HepG2 (cell line): ENCODE data around the gene GPR107. TPM values are rescaled to one million over a fixed set of nuclear protein-coding genes. Genes with fewer than 3 reads are reported as not detected.

ENCODE experiments used
- BRF2 ChIP-seq: sonication (generic); formaldehyde crosslinking; IDR thresholded peaks from 2 replicates; pipeline ENCODE4 v1.8.1; 2022; ENCODE audit warnings: mild to moderate bottlenecking, missing genetic modification reagents
- HNRNPLL ChIP-seq: fragments of 200-400 bp; formaldehyde crosslinking; IDR thresholded peaks from 2 replicates; pipeline ENCODE4 v1.6.1; 2017; ENCODE audit warnings: mild to moderate bottlenecking, low read depth, low read length; ENCODE audit not compliant: poor library complexity, severe bottlenecking
- NRL ChIP-seq: sonication (generic); formaldehyde crosslinking; IDR thresholded peaks from 2 replicates; pipeline ENCODE4 v1.5.0; 2020; ENCODE audit warnings: missing genetic modification reagents, mild to moderate bottlenecking, moderate library complexity, borderline replicate concordance
- PATZ1 ChIP-seq: sonication (generic); formaldehyde crosslinking; IDR thresholded peaks from 2 replicates; pipeline ENCODE4 v1.4.0; 2020; ENCODE audit warnings: missing genetic modification reagents
- SOX13 ChIP-seq, 3 experiments: fragments of 450-650 bp in 1 of 3; sonication (generic) in 1 of 3; formaldehyde crosslinking in 1 of 3; IDR thresholded peaks in 2 of 3; conservative IDR thresholded peaks in 1 of 3; 2 replicates each; pipeline versions ENCODE4 v1.5.0 to v1.6.1; 2016 to 2020; ENCODE audit warnings: antibody characterized with exemption in 1 of 3, mild to moderate bottlenecking in 1 of 3, missing compliant biosample characterization in 1 of 3, missing genetic modification reagents in 1 of 3, moderate library complexity in 1 of 3
- ZBTB49 ChIP-seq: sonication (generic); formaldehyde crosslinking; IDR thresholded peaks from 2 replicates; pipeline ENCODE4 v1.4.0; 2020; ENCODE audit warnings: missing genetic modification reagents, borderline replicate concordance
- ZNF496 ChIP-seq: sonication (generic); formaldehyde crosslinking; IDR thresholded peaks from 2 replicates; pipeline ENCODE4 v1.8.1; 2023; ENCODE audit warnings: mild to moderate bottlenecking, moderate library complexity, missing genetic modification reagents; ENCODE audit not compliant: insufficient replicate concordance
- ZNF703 ChIP-seq: sonication (generic); formaldehyde crosslinking; IDR thresholded peaks from 2 replicates; pipeline ENCODE4 v1.5.1; 2020; ENCODE audit warnings: missing genetic modification reagents, mild to moderate bottlenecking, moderate library complexity, borderline replicate concordance
- ZNF775 ChIP-seq: sonication (generic); formaldehyde crosslinking; IDR thresholded peaks from 2 replicates; pipeline ENCODE4 v1.4.0; 2020; ENCODE audit warnings: missing genetic modification reagents, mild to moderate bottlenecking, moderate library complexity, borderline replicate concordance
- polyA plus RNA-seq, 8 experiments: library from polyadenylated mRNA; depleted of rRNA in 3 of 8; stranded (reverse) in 7 of 8; unstranded in 1 of 8; fragments of >200 nt; fragmentation: Illumina TruSeq in 4 of 8; extraction: Trizol in 4 of 8; gene quantifications; 2 replicates each; pipeline versions ENCODE4 v1.2.1 to v1.2.3, GENCODE V29; 2011 to 2016; ENCODE audit warnings: low read depth in 4 of 8, missing spikeins in 1 of 8, mixed read lengths in 1 of 8; ENCODE audit not compliant: insufficient read depth in 1 of 8
- total RNA-seq, 5 experiments: library from RNA; depleted of rRNA; stranded (reverse); fragments of >200 nt; fragmentation: Illumina TruSeq; extraction: Trizol; gene quantifications; 2 replicates each; pipeline ENCODE4 v1.2.3, GENCODE V29; 2016; ENCODE audit warnings: low read depth in 1 of 5
- TF ChIP-seq, protein P1 (sequence below): sonication (generic); formaldehyde crosslinking; IDR thresholded peaks from 2 replicates; pipeline ENCODE4 v1.5.1; 2020; ENCODE audit warnings: missing genetic modification reagents, mild to moderate bottlenecking, borderline replicate concordance
- TF ChIP-seq, protein P2 (sequence below): sonication (generic); formaldehyde crosslinking; IDR thresholded peaks from 2 replicates; pipeline ENCODE4 v1.5.1; 2020; ENCODE audit warnings: missing genetic modification reagents, mild to moderate bottlenecking, borderline replicate concordance
- TF ChIP-seq, protein P3 (sequence below): sonication (generic); formaldehyde crosslinking; IDR thresholded peaks from 2 replicates; pipeline ENCODE4 v1.8.1; 2023; ENCODE audit warnings: mild to moderate bottlenecking, moderate library complexity, missing genetic modification reagents

GPR107 gene
- total and polyA plus RNA-seq, 2 of the 13 experiments (the other 11 are each of a cell fraction or from before 2014, with no cell fraction given) = 22.5 to 24.4 TPM

DNA sequence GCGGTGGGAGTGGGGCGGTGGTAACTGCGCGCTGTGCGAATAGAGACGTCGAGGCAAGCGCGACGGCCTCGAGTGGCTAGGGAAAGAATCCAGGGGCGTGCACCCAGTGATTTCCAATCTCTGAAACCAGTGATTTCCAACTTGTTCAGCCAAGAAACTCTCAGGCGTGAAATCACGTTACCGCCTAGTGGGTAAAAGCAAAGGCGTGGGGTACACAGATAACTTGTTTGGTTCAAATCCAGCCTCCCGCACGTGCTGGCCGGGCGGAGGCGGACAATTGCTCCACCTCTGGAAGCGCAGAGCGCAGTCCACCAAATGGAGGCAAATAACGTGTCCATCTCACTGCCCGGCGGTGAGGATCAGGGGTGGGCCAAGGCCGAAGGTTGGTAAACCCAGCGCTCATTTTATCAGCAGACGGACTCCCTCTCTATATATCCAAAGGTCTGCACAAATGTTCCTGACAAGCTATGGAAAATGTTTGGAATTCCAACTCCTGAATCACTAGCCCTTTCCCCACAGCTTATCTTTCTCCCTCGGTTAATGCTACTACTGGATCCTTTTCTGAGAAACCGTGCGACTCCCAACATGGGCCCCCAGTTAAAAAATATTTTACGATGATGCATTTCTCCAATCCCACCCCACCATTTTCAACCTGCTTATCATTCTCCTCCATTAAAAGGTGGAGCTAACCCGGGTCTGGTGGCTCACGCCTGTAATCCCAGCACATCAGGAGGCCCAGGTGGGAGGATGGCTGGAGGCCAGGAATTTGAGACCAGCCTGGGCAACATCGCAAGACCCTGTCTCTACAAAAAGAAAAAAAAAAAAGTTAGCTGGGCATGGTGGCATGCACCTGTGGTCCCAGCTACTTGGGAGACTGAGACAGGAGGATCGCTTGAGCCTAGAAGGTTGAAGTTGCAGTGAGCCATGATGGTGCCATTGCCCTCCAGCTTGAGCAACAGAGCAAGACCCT, 9.8 kb upstream of the GPR107 start (continued):
- no peak; the same call in 1 of the 2 replicates for TF ChIP-seq PATZ1
- no peak for TF ChIP-seq ZNF496 (CRISPR knock-in tag)
- 0 out of 2 replicates have a peak, but pooled peaks have one; percentile 30 for TF ChIP-seq BRF2 (CRISPR knock-in tag)
- peak; percentile 54 for TF ChIP-seq HNRNPLL
- TF ChIP-seq ZNF775 (CRISPR knock-in tag) = no peak
- TF ChIP-seq, protein P1, sequence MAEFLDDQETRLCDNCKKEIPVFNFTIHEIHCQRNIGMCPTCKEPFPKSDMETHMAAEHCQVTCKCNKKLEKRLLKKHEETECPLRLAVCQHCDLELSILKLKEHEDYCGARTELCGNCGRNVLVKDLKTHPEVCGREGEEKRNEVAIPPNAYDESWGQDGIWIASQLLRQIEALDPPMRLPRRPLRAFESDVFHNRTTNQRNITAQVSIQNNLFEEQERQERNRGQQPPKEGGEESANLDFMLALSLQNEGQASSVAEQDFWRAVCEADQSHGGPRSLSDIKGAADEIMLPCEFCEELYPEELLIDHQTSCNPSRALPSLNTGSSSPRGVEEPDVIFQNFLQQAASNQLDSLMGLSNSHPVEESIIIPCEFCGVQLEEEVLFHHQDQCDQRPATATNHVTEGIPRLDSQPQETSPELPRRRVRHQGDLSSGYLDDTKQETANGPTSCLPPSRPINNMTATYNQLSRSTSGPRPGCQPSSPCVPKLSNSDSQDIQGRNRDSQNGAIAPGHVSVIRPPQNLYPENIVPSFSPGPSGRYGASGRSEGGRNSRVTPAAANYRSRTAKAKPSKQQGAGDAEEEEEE (CRISPR knock-in tag) = peak; percentile 16; the same call in 1 of the 2 replicates
- TF ChIP-seq ZBTB49 (CRISPR knock-in tag) = no peak
- TF ChIP-seq, protein P2, sequence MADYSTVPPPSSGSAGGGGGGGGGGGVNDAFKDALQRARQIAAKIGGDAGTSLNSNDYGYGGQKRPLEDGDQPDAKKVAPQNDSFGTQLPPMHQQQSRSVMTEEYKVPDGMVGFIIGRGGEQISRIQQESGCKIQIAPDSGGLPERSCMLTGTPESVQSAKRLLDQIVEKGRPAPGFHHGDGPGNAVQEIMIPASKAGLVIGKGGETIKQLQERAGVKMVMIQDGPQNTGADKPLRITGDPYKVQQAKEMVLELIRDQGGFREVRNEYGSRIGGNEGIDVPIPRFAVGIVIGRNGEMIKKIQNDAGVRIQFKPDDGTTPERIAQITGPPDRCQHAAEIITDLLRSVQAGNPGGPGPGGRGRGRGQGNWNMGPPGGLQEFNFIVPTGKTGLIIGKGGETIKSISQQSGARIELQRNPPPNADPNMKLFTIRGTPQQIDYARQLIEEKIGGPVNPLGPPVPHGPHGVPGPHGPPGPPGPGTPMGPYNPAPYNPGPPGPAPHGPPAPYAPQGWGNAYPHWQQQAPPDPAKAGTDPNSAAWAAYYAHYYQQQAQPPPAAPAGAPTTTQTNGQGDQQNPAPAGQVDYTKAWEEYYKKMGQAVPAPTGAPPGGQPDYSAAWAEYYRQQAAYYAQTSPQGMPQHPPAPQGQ = no peak
- TF ChIP-seq ZNF703 = no peak; the same call in 1 of the 2 replicates
- TF ChIP-seq SOX13 (IDR thresholded peaks at IDR 0.05) = no peak
- peak in 1 of 2 experiments; percentile 56; a peak in 1 of 4 replicates for TF ChIP-seq SOX13 (CRISPR knock-in tag; conservative IDR thresholded peaks at IDR 0.05 in 1 of 2, IDR thresholded peaks at IDR 0.05 in 1 of 2)
- peak; percentile 80; the same call in 1 of the 2 replicates for TF ChIP-seq NRL
- TF ChIP-seq, protein P3, sequence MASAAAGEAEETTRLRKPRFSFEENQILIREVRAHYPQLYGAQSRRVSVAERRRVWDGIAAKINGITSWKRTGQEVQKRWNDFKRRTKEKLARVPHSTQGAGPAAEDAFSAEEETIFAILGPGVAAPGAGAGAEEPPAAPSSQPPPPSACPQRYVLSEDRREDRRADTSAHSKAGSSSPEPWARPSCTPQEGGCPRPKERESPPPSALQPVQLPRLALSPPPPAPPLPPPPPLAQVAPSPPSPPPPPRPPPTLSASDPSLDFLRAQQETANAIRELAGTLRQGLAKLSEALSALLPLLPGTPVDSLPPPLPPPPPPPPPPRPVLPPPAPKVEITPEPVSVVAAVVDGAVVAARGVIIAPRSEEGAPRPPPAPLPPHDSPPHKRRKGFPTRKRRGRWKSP (CRISPR knock-in tag) = peak; percentile 95
